ENCODE measurements around the gene CHL1. TPM values are rescaled to one million over a fixed set of nuclear protein-coding genes. Genes with fewer than 3 reads are reported as not detected.

The CHL1 gene
- total and polyA plus RNA-seq, 2 donors (not counting 1 experiment from before 2014, with no cell fraction given), result 0.01 to 0.33 TPM

- Histone ChIP-seq H3K27ac (ENCODE audit: insufficient read depth, low read length) (no peak overlapping the region), H3K9me3 (ENCODE audit: control insufficient read depth, insufficient read depth, low read depth, low read length) (no peaks in the 10 kb centered on the region), H2AFZ (ENCODE audit: low read length) (no peak overlapping the region), H3K27me3 (ENCODE audit: control insufficient read depth, insufficient read depth, low read length) (no peaks in the 10 kb centered on the region), H3K4me3 (replicated peaks in 1 of 4; ENCODE audit: control extremely low read depth in 1 of 4, insufficient read depth in 1 of 4, low read depth in 3 of 4, low read length in 4 of 4) (no peak overlapping the region), H3K79me2 (ENCODE audit: control insufficient read depth, insufficient read depth, low read length) (no peaks in the 10 kb centered on the region), H3K9ac (ENCODE audit: insufficient read depth, low read length) (no peak overlapping the region), H3K4me2 (ENCODE audit: extremely low read depth, insufficient read depth, low read length) (no peak overlapping the region), H3K4me1 (ENCODE audit: control insufficient read depth, extremely low read depth, insufficient read depth, low read length) (no peaks in the 10 kb centered on the region), H3K36me3 (ENCODE audit: control insufficient read depth, insufficient read depth, low read length) (no peaks in the 10 kb centered on the region), H4K20me1 (ENCODE audit: control insufficient read depth, extremely low read depth, insufficient read depth, low read length) (no peaks in the 10 kb centered on the region)
- no peak for TF ChIP-seq EZH2 (IDR thresholded peaks at IDR 0.05; ENCODE audit: low read length, missing control alignments)
- no peak for TF ChIP-seq CTCF (conservative IDR thresholded peaks at IDR 0.05 in 1 of 2, IDR thresholded peaks at IDR 0.05 in 1 of 2; ENCODE audit: low read depth in 1 of 2, low read length in 2 of 2)
- peak; percentile 18 to 39 for DNase-seq (ENCODE audit: low read depth in 2 of 2)
Measured at GRCh38 chr3:356952-357351, 160.4 kb downstream of the CHL1 start.

- DNase-seq (ENCODE audit: low read depth in 2 of 2), result no peak
- Histone ChIP-seq H2AFZ (ENCODE audit: low read length) (no peak overlapping the region), H3K36me3 (ENCODE audit: control insufficient read depth, insufficient read depth, low read length) (no peaks in the 10 kb centered on the region), H3K79me2 (ENCODE audit: control insufficient read depth, insufficient read depth, low read length) (no peaks in the 10 kb centered on the region), H3K4me1 (ENCODE audit: control insufficient read depth, extremely low read depth, insufficient read depth, low read length) (no peaks in the 10 kb centered on the region), H3K27ac (ENCODE audit: insufficient read depth, low read length) (no peak overlapping the region), H3K27me3 (ENCODE audit: control insufficient read depth, insufficient read depth, low read length) (no peaks in the 10 kb centered on the region), H4K20me1 (ENCODE audit: control insufficient read depth, extremely low read depth, insufficient read depth, low read length) (no peaks in the 10 kb centered on the region), H3K9ac (ENCODE audit: insufficient read depth, low read length) (no peak overlapping the region), H3K4me3 (replicated peaks in 1 of 4; ENCODE audit: control extremely low read depth in 1 of 4, insufficient read depth in 1 of 4, low read depth in 3 of 4, low read length in 4 of 4) (no peak overlapping the region), H3K4me2 (ENCODE audit: extremely low read depth, insufficient read depth, low read length) (no peak overlapping the region), H3K9me3 (ENCODE audit: control insufficient read depth, insufficient read depth, low read depth, low read length) (no peaks in the 10 kb centered on the region)
- TF ChIP-seq CTCF (conservative IDR thresholded peaks at IDR 0.05 in 1 of 2, IDR thresholded peaks at IDR 0.05 in 1 of 2; ENCODE audit: low read depth in 1 of 2, low read length in 2 of 2) (no peak), EZH2 (IDR thresholded peaks at IDR 0.05; ENCODE audit: low read length, missing control alignments) (no peak)
Measured at GRCh38 chr3:359672-360071, 163.1 kb downstream of the CHL1 start.

GRCh38 chr3:362681-363338 is 166.2 kb downstream of the CHL1 start:
- Histone ChIP-seq H2AFZ (ENCODE audit: low read length) (no peak overlapping the region), H3K79me2 (ENCODE audit: control insufficient read depth, insufficient read depth, low read length) (no peaks in the 10 kb centered on the region), H3K4me1 (ENCODE audit: control insufficient read depth, extremely low read depth, insufficient read depth, low read length) (no peaks in the 10 kb centered on the region), H4K20me1 (ENCODE audit: control insufficient read depth, extremely low read depth, insufficient read depth, low read length) (no peaks in the 10 kb centered on the region), H3K9ac (ENCODE audit: insufficient read depth, low read length) (no peak overlapping the region), H3K27me3 (ENCODE audit: control insufficient read depth, insufficient read depth, low read length) (no peaks in the 10 kb centered on the region), H3K4me2 (ENCODE audit: extremely low read depth, insufficient read depth, low read length) (no peak overlapping the region), H3K9me3 (ENCODE audit: control insufficient read depth, insufficient read depth, low read depth, low read length) (no peaks in the 10 kb centered on the region), H3K36me3 (ENCODE audit: control insufficient read depth, insufficient read depth, low read length) (no peaks in the 10 kb centered on the region), H3K4me3 (replicated peaks in 1 of 4; ENCODE audit: control extremely low read depth in 1 of 4, insufficient read depth in 1 of 4, low read depth in 3 of 4, low read length in 4 of 4) (no peak overlapping the region), H3K27ac (ENCODE audit: insufficient read depth, low read length) (no peak overlapping the region)
- no peak for DNase-seq (ENCODE audit: low read depth in 2 of 2)
- TF ChIP-seq EZH2 (IDR thresholded peaks at IDR 0.05; ENCODE audit: low read length, missing control alignments) (no peak), CTCF (conservative IDR thresholded peaks at IDR 0.05 in 1 of 2, IDR thresholded peaks at IDR 0.05 in 1 of 2; ENCODE audit: low read depth in 1 of 2, low read length in 2 of 2) (no peak)

All from fibroblast of lung (primary cell).